ENCODE data around the gene CLEC11A. TPM values are rescaled to one million over a fixed set of nuclear protein-coding genes. Genes with fewer than 3 reads are reported as not detected.
"Not testable (repeated sequence)": the region's sequence is repeated elsewhere in the genome, so short reads cannot be mapped to it uniquely, and the experiment has no call there.

The CLEC11A gene
- total and polyA plus RNA-seq, 4 donors: 2.4 to 11.0 (median 5.5) TPM

- not testable (repeated sequence) for H3K27me3 ChIP-seq (ENCODE audit: control insufficient read depth in 4 of 4, insufficient read depth in 4 of 4, low read length in 3 of 4); DNase-seq (ENCODE audit: low spot score); H3K36me3 ChIP-seq (ENCODE audit: control insufficient read depth in 4 of 4, insufficient read depth in 3 of 4, low read depth in 1 of 4, low read length in 3 of 4); H3K9ac ChIP-seq (ENCODE audit: low read depth in 1 of 2, low read length in 2 of 2); H3K4me3 ChIP-seq (ENCODE audit: low read depth in 1 of 3, low read length in 3 of 3); H3K9me3 ChIP-seq (ENCODE audit: control insufficient read depth in 4 of 4, low read length in 3 of 4); H3K4me1 ChIP-seq (ENCODE audit: control insufficient read depth in 4 of 4, insufficient read depth in 4 of 4, low read length in 3 of 4); H3K27ac ChIP-seq (ENCODE audit: low read depth in 1 of 2, low read length in 2 of 2)
- 83% methylated on average over 3 of the region's 3 CpGs for WGBS
Measured at GRCh38 chr19:50772912-50773311, 49.7 kb downstream of the CLEC11A start.

DNA sequence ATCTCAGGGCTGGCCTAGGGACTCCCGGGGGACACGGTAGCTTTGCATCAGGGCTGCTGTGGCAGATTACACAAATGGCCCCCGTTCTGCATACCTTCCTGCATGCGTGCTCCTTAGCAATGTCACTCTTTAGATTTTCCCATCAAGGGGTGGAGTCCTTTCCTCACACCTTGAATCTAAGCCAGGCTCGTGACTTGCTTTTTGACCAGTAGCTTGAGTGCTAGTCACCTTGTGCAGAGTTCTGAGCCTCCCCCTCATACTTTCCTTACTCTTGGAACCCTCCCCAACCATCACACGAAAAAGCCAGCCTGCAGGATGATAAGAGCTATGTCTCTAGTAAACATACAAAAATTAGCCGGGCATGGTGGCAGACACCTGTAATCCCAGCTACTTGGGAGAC, 50.3 kb downstream of the CLEC11A start:
- WGBS: 56% methylated on average over 7 of the region's 7 CpGs
- H3K27me3 ChIP-seq (ENCODE audit: control insufficient read depth in 4 of 4, insufficient read depth in 4 of 4, low read length in 3 of 4); H3K4me3 ChIP-seq (ENCODE audit: low read depth in 1 of 3, low read length in 3 of 3); H3K9ac ChIP-seq (ENCODE audit: low read depth in 1 of 2, low read length in 2 of 2); H3K27ac ChIP-seq (ENCODE audit: low read depth in 1 of 2, low read length in 2 of 2); H3K36me3 ChIP-seq (ENCODE audit: control insufficient read depth in 4 of 4, insufficient read depth in 3 of 4, low read depth in 1 of 4, low read length in 3 of 4); H3K4me1 ChIP-seq (ENCODE audit: control insufficient read depth in 4 of 4, insufficient read depth in 4 of 4, low read length in 3 of 4); H3K9me3 ChIP-seq (ENCODE audit: control insufficient read depth in 4 of 4, low read length in 3 of 4); DNase-seq (ENCODE audit: low spot score): not testable (repeated sequence)

Other genes with a start within 250 kb of the CLEC11A start
- 10 to 100 TPM; 33.5 to 47.5 TPM for gene EMC10, start 246.9 kb upstream of the CLEC11A start, total RNA-seq
- 100 to 1,000 TPM in 1 of 2 donors, 10 to 100 TPM in 1; 17.1 to 132 TPM for gene EMC10, start 246.9 kb upstream of the CLEC11A start, polyA plus RNA-seq
- gene GARIN5A, start 246.5 kb upstream of the CLEC11A start, total RNA-seq: under 1 TPM; 0.42 to 0.70 TPM
- 1 to 10 TPM; 1.5 to 1.7 TPM for gene GARIN5A, start 246.5 kb upstream of the CLEC11A start, polyA plus RNA-seq
- gene JOSD2, start 212.2 kb upstream of the CLEC11A start, total RNA-seq: 1 to 10 TPM; 6.6 to 9.8 TPM
- gene JOSD2, start 212.2 kb upstream of the CLEC11A start, polyA plus RNA-seq: 10 to 100 TPM; 30.2 to 32.9 TPM
- 10 to 100 TPM in 1 of 2 donors, 1 to 10 TPM in 1; 7.3 to 11.6 TPM for gene ASPDH, start 209.5 kb upstream of the CLEC11A start, total RNA-seq
- gene ASPDH, start 209.5 kb upstream of the CLEC11A start, polyA plus RNA-seq: 10 to 100 TPM; 62.6 to 82.0 TPM
- gene LRRC4B, start 154.9 kb upstream of the CLEC11A start, total RNA-seq: 1 to 10 TPM; 1.0 to 1.1 TPM
- under 1 TPM; 0.11 to 0.58 TPM for gene LRRC4B, start 154.9 kb upstream of the CLEC11A start, polyA plus RNA-seq
- not detected for gene SYT3, start 83.5 kb upstream of the CLEC11A start, total RNA-seq
- not detected for gene SYT3, start 83.5 kb upstream of the CLEC11A start, polyA plus RNA-seq
- gene C19orf81, start 73.9 kb upstream of the CLEC11A start, total RNA-seq: not detected
- not detected for gene C19orf81, start 73.9 kb upstream of the CLEC11A start, polyA plus RNA-seq
- gene SHANK1, start 3.6 kb upstream of the CLEC11A start, total RNA-seq: under 1 TPM; 0.17 to 0.28 TPM
- under 1 TPM in 1 of 2 donors, not detected in 1; 0.06 TPM for gene SHANK1, start 3.6 kb upstream of the CLEC11A start, polyA plus RNA-seq
- not detected for gene GPR32, start 47.1 kb downstream of the CLEC11A start, total RNA-seq
- not detected for gene GPR32, start 47.1 kb downstream of the CLEC11A start, polyA plus RNA-seq
- gene ACP4, start 67.1 kb downstream of the CLEC11A start, total RNA-seq: not detected
- gene ACP4, start 67.1 kb downstream of the CLEC11A start, polyA plus RNA-seq: under 1 TPM; 0.06 to 0.19 TPM
- not detected for gene KLK1, start 100.4 kb downstream of the CLEC11A start, total RNA-seq
- not detected for gene KLK1, start 100.4 kb downstream of the CLEC11A start, polyA plus RNA-seq
- gene KLK15, start 110.2 kb downstream of the CLEC11A start, total RNA-seq: not detected
- not detected for gene KLK15, start 110.2 kb downstream of the CLEC11A start, polyA plus RNA-seq
- gene KLK3, start 131.6 kb downstream of the CLEC11A start, total RNA-seq: not detected
- not detected for gene KLK3, start 131.6 kb downstream of the CLEC11A start, polyA plus RNA-seq
- gene KLK2, start 150.1 kb downstream of the CLEC11A start, total RNA-seq: not detected
- not detected for gene KLK2, start 150.1 kb downstream of the CLEC11A start, polyA plus RNA-seq
- not detected for gene KLK4, start 188.0 kb downstream of the CLEC11A start, total RNA-seq
- not detected for gene KLK4, start 188.0 kb downstream of the CLEC11A start, polyA plus RNA-seq
- gene KLK5, start 229.7 kb downstream of the CLEC11A start, total RNA-seq: not detected
- not detected for gene KLK5, start 229.7 kb downstream of the CLEC11A start, polyA plus RNA-seq
- gene KLK6, start 246.2 kb downstream of the CLEC11A start, total RNA-seq: not detected
- not detected for gene KLK6, start 246.2 kb downstream of the CLEC11A start, polyA plus RNA-seq

Data from liver (tissue), 9 donors.